Stomach (tissue), 4 donors: Measurements from ENCODE around the gene RGMA.

Source experiments
- CTCF ChIP-seq, 7 experiments: fragments of 450-650 bp in 4 of 7; fragments of 200-600 bp in 3 of 7; sonication (generic) in 3 of 7; IDR thresholded peaks; one replicate each; pipeline ENCODE4 v1.5.1; 2016 to 2019; ENCODE audit warnings: antibody characterized with exemption in 7 of 7, control low read depth in 2 of 7, mild to moderate bottlenecking in 1 of 7
- EP300 ChIP-seq: sonication (generic); formaldehyde crosslinking; IDR thresholded peaks from one replicate; pipeline ENCODE4 v1.6.1; 2017; ENCODE audit warnings: antibody characterized with exemption
- POLR2A ChIP-seq, 4 donors: fragments of 450-650 bp; IDR thresholded peaks; one replicate each; pipeline ENCODE4 v1.6.1; 2016; ENCODE audit warnings: antibody characterized with exemption in 4 of 4, control low read depth in 2 of 4, mild to moderate bottlenecking in 1 of 4, moderate library complexity in 1 of 4
- POLR2AphosphoS5 ChIP-seq, 3 donors: sonication (generic); formaldehyde crosslinking; IDR thresholded peaks; one replicate each; pipeline ENCODE4 v1.6.1; 2016; ENCODE audit warnings: antibody characterized with exemption in 3 of 3

- TF ChIP-seq CTCF (IDR thresholded peaks at IDR 0.05) (no peak), POLR2AphosphoS5 (IDR thresholded peaks at IDR 0.05) (no peak), POLR2A (IDR thresholded peaks at IDR 0.05) (no peak), EP300 (no peak)
Measured at GRCh38 chr15:93049233-93049632, 39.8 kb downstream of the RGMA start.
